Measurements from ENCODE around the gene LYAR.

The LYAR gene

DNA sequence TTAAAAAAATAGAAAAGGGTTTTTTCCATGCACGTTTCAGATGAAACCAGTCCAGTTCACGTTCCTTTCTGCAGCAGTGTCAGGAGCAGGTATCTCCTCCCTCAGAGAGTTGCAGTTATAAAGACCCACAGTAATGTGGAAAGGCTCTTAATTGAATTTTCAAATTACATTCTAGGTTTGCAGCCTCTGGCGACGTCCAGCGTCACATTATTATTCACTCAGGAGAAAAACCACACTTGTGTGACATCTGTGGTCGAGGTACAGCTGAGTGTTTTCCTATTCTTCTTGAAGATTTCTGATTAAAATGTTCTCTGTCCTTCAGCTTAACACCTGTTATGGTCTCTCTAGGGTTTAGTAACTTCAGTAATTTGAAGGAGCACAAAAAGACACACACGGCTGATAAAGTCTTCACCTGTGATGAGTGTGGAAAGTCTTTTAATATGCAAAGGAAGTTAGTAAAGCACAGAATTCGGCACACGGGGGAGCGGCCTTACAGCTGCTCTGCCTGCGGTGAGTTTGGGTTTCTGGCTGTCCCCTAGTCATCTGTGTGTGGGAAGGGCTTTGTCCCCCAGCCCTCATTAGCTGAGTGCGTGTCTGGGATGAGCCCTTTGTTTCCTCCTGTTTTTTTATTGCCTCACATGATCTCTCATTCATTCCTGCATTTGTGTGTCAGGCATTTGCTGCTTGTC lies 25.7 kb upstream of the LYAR start:
- DNase-seq: no peak

GRCh38 chr4:4311193-4311592 lies 21.2 kb upstream of the LYAR start:
- no peak for DNase-seq

DNA sequence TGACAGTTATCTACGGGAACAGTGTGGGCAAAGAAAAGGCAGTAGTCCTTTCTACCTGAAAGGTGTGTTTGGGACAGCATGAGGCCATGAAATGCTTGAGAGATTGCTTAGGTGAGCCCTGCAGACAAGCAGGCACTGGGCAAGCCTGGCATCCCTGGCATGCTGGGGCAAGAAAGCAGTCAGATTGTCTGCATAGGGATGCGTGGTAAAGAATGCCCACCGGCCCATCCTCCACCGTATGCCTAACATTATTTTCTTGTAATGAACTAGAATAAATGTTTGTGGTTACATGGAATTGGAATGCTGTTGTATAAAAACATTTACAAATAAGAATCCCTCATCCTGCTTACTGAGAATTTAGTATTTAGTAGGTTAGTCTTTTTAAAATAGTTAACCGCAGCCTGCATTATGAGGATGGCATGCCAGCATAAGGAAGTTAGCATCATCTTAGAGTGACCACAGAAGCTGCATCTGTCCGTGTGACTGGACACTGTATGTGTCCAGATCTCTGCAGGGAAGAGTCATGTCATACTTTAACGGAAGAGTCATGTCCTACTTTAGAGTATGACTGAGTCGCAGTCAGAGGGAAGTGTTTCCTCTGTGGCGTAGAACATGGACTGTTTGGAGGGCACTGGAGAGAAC lies 19.0 kb upstream of the LYAR start:
- DNase-seq: no peak

DNA sequence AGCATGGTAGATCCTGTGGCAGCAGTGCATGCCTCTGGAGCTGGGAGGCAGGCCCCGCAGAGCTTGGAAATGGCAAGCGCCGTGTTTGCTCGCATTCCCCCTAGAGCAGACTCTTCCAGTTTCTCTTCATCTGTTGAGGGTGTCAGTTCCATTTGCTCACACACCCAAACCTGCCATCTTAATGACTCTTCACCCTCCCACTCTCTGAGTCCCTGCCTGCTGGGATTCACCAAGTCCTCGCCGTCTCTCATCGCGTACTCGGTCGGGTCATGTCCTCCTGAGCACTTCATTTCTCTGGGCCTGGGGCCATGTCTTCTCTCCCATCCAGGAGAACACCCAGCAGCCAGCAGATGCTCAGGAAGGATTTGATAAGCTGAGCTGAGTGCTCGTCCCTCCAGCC lies 17.0 kb upstream of the LYAR start:
- DNase-seq: no peak

GRCh38 chr4:4302416-4302815 lies 12.5 kb upstream of the LYAR start:
- no peak for DNase-seq

DNA sequence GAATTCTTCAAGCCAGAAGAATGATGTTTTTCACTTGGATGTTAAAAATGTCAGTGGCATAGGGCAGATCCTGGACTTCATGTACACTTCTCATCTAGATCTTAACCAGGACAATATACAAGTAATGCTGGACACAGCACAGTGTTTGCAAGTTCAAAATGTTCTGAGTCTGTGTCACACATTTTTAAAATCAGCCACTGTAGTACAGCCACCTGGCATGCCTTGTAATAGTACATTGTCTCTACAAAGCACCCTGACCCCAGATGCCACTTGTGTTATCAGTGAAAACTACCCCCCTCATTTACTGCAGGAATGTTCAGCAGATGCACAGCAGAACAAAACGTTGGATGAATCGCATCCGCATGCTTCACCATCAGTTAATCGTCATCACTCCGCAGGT lies 12.0 kb upstream of the LYAR start:
- DNase-seq: no peak

DNA sequence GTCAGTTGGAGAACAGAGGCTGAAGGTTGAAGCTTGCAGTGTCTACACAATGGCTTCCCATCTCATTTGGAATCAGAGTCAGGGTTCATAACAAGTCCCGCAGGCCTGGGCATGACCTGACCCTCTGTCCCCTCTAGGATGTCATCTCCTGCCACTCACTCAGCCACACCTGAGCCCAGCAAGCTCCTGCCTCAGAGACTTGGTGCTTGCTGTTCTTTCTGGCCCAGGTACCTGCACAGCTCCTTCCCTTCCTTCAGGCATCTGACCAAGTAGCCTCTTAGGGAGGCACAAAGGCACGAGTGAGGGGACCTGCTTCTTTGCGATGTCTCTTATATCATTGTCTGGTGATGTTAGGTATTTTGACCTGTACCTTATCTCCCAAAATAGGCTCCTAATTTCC lies 9.1 kb upstream of the LYAR start:
- no peak for DNase-seq

GRCh38 chr4:4296283-4296846 lies 6.4 kb upstream of the LYAR start:
- no peak for DNase-seq

DNA sequence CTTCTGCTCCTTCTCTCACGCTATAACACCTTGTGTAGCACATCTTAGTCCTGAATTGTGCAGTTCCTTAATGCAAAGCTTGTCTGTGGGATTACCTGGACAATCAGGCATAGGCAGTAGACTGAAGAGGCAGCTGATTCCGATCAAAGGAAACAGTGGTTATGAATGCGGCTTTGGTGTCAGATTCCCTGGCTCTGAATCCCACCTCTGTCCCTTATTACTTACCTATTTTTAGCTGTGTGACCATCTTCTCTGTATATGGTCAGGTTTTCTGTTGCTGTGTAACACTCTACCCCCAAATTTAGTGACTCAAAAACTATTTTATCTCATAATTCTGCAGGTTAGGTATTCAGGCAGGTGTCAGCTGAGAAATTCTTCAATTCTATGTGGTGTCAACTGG lies 3.3 kb upstream of the LYAR start:
- no peak for DNase-seq

GRCh38 chr4:4289597-4289940 lies 385 bp downstream of the LYAR start:
- DNase-seq: no peak

GRCh38 chr4:4289055-4289454 lies 899 bp downstream of the LYAR start:
- no peak for DNase-seq

DNA sequence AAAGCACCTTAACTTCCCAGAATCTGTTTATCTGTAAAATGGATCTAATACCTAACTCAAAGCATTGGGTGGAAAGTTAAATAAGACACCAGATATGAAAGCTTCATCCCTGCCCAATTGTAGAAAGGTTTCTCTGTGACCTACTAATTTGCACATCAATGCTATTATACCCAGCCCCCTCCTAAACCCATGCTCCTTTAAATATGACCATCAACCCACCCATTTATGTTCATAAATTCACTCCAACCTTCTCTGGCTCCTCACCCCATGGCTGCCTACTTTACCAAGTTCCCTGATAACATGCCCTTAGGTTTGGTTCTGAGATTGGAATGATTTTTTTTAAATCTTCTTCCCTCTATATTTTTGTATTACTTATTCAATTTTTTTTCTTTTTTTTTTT lies 1.9 kb downstream of the LYAR start:
- DNase-seq: no peak

DNA sequence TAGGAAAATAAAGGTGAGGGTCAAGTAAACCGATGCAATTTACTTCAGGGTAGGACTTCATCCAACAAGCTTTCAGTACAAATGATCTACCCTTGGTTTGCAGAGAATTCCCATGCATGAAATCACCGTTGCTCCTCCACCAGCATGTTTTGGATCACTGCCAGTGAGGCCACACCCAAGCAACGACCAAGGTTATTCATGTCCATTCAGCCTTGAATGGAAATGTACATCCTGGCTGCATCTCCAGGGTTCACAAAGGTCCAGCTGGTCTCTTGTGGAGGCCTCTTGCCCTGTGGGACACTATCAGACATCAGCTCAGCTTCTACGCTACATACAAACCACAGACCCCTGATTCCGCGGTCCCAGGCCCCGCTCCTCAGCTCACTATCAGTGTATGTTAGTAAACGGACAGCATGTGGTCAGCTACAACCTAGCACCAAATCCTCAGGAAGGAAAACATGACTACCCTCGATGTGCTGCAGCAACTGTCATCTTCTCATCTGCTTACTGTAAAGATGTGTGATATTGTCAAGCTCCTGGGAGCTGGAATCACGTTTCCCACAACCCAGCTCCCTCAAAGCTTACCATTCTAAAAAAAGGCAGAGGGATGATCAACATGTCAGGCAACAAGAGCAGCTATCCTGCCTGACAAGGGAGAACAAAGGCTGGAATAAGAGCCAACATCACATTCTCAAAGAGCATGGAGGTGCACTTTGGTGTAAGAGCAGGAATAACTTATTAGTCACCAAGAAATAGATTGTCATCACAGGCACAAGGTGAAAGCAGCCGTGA lies 4.9 kb downstream of the LYAR start:
- no peak for DNase-seq

GRCh38 chr4:4281787-4282186 lies 8.2 kb downstream of the LYAR start:
- DNase-seq: no peak

DNA sequence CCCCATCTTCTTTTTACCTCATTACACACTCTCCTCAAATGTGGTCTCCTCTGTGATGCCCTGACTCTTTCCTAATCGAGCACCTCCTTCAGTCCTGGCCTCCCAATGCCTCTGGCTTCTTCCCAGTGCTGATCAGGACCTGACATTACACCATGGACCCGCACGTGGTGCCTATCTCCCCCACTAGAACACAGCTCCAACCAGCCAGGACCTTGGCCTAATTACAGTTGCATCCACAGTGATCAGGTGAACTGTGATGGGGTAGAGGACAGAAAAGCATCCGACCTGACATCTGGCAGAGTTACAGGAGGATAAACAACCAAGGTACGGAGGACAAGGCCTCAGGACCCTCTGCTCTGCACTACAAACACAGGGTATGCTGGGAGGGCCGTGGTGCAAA lies 12.4 kb downstream of the LYAR start:
- DNase-seq: no peak

GRCh38 chr4:4274226-4274625 lies 15.7 kb downstream of the LYAR start:
- DNase-seq: no peak

DNA sequence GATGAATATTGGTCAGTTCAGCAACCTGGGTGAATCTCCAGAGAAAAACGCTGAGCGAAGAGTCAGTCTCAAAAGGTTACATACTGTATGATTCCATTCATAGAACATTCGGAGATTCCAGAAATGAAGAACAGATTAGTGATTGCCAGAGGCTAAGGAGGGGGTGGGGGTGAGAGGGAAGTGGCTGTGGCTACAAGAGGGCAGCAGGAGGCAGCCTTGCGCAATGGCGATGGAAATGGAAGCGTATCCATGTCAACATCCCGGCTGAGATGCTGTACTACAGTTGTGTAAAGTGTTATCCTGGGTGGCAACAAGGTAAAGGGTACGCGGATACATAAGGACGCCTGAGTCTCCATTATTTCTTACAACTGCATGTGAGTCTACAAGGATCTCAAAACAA lies 18.0 kb downstream of the LYAR start:
- no peak for DNase-seq

DNA sequence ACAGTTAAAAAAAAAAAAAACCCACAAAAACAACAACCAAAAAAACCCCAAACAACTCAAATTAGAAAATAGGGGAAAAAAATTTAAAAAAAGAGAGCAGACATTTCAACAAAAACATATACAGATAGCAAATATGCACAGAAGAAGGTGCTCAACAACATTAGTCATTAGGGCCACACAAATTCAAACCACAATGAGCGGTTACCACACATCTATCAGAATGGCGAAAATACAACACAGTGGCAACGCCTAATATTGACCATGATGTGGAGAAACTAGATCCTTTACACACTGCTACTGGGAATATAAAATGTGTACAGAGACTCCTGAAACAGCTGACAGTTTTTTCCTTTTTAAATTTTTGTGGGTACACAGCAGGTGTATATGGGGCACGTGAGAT lies 19.4 kb downstream of the LYAR start:
- no peak for DNase-seq

DNA sequence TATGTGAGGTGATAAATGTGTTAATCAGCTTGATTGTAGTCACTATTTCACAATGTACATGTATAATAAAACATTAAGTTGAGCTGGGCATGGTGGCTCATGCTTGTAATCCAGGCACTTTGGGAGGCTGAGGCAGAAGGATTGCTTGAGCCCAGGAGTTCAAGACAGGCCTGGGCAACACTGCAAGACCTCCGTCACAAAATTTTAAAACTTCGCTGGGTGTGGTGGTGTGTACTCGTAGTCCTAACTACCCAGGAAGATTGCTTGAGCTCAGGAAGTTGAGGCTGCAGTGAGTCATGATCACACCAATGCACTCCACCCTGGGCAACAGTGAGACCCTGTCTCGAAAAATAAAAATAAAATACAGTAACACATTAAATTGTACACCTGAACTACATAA lies 20.1 kb downstream of the LYAR start:
- peak; percentile 55 for DNase-seq

DNA sequence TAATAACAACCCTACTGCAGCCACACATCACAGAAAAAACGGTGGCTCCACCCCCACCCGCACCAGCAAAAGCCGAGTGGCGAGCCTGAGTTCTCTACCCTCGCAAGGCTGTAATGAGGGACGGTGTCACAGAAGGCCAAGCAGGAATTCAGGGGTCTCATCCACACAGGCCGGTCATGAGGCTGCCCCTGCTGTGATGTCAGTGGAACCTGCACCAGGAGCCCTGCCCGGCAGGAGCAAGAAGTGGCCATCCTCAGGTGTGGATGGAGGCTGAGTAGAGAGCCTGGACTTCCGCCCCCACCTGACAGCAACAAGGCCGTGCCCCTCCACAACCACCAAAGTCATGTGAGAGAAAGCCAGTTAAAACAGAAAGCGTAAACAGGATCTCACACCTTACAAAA lies 20.6 kb downstream of the LYAR start:
- peak; percentile 71 for DNase-seq

DNA sequence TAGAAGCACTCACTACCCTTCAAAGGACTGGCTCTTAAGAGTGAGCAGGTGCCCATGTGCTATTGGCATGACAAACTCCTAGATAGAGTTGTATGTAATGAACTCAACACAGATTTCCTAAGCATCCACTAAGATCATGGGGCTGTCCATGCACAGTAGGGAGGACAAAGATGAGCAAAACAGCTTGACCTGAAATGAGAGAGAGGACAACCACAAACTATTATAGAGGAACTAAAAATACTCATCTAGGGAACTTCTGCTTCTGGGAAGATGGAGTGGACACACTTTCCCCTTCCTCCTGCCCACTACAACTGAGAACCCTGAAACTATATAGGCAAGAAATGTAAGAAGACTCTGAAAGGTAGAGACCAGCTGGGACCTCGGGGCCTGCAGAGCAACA lies 21.2 kb downstream of the LYAR start:
- no peak for DNase-seq

- DNase-seq: no peak
These were observed 22.0 kb downstream of the LYAR start for GRCh38 chr4:4267981-4268380.

DNA sequence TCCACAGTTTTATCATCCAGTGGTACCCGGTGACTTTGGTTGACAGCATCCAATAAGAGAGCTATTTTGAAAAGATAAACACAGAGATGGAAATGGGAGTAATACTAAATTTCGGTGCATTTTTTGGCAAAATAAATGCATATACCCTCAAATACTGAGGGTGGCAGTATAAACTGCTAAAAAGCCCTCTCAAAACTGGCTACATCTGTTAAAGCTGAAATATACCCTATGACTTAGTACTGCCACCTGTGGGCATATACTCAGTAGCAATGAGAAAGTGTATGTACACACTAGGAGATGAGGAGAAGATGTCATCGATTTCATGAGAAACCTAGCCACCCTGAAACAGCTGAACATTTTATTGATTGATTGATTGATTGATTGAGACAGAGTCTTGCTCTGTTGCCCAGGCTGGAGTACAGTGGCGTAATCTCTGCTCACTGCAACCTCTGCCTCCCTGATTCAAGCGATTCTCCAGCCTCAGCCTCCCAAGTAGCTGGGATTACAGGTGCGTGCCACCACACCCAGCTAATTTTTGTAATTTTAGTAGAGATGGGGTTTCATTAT lies 29.7 kb downstream of the LYAR start:
- DNase-seq: peak; percentile 22
